SKM-1 (cell line): Measurements from ENCODE around the gene CALB2.

Experiments used
- DNase-seq: peaks from one replicate; lab custom pipeline; 2025; ENCODE audit not compliant: unreplicated experiment; lab: John Stamatoyannopoulos, UW

Gene CALB2

GRCh38 chr16:71424626-71425025, 66.1 kb downstream of the CALB2 start:
- no peak for DNase-seq

GRCh38 chr16:71425746-71426068, 67.2 kb downstream of the CALB2 start:
- DNase-seq = no peak

GRCh38 chr16:71426069-71426879, 67.8 kb downstream of the CALB2 start:
- DNase-seq = no peak

GRCh38 chr16:71426880-71427615, 68.5 kb downstream of the CALB2 start:
- no peak for DNase-seq

- no peak for DNase-seq
These were observed 69.9 kb downstream of the CALB2 start for GRCh38 chr16:71428385-71428784.

- DNase-seq = no peak
These were observed 70.4 kb downstream of the CALB2 start for GRCh38 chr16:71428883-71429282.

GRCh38 chr16:71429581-71429980, 71.1 kb downstream of the CALB2 start:
- no peak for DNase-seq

GRCh38 chr16:71430744-71431143, 72.2 kb downstream of the CALB2 start:
- no peak for DNase-seq

GRCh38 chr16:71431176-71431575, 72.7 kb downstream of the CALB2 start:
- DNase-seq = no peak

- DNase-seq = no peak
These were observed 73.5 kb downstream of the CALB2 start for GRCh38 chr16:71431991-71432390.

GRCh38 chr16:71432906-71433305, 74.4 kb downstream of the CALB2 start:
- no peak for DNase-seq

GRCh38 chr16:71436473-71436872, 78.0 kb downstream of the CALB2 start:
- no peak for DNase-seq

- DNase-seq = no peak
These were observed 81.0 kb downstream of the CALB2 start for GRCh38 chr16:71439523-71439922.
